GM18505 (cell line): ENCODE results near the gene TEAD1.

Source experiments
- ATAC-seq: cut with Tn5 transposase; IDR thresholded peaks from one replicate; pipeline ENCODE4 v1.9.1; 2021; ENCODE audit not compliant: unreplicated experiment
- POLR2A ChIP-seq: IDR thresholded peaks from 4 replicates; pipeline ENCODE4 v1.6.1; 2011; ENCODE audit warnings: borderline replicate concordance; ENCODE audit not compliant: insufficient read depth, insufficient read length; ENCODE audit errors: extremely low read depth

Gene TEAD1

DNA sequence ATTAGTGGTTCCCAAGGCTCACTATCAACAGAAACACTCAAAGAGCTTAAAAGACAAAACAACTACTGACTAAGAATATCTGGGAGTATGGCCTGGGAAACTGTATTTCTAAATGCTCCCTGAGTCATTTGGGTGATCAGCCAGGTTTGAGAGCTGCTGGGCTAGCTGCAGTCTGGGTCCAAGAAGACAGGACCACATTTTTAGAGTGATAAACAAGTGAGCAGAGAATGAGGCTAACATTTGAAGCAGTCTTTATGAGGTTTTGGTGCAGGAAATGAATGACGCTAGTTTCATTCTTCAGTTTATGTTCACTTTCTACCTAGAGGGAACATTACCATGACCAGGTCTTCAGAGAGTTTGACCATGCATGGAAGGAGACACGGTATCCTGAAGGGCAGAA lies 97.7 kb downstream of the TEAD1 start:
- no peak for TF ChIP-seq POLR2A
- no peak for ATAC-seq

DNA sequence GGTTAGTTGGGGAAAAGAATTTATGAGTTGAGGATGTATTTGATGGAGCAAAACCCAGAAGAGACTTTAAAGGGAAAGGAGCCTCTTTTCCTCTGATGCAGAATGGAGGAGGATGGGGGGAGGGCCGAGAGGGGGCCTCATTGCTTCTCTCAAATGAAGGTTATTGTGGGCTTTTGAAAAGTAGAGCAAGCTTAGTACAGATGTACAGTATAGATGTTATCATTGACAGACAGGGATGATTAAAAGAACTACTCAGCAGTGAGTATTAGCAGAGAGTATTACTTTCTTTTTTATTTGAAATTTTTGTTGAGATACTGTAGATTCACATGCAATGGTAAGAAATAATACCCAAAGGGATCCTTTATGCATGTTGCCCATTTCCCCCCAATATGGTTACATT lies 98.1 kb downstream of the TEAD1 start:
- TF ChIP-seq POLR2A, result no peak
- no peak for ATAC-seq

DNA sequence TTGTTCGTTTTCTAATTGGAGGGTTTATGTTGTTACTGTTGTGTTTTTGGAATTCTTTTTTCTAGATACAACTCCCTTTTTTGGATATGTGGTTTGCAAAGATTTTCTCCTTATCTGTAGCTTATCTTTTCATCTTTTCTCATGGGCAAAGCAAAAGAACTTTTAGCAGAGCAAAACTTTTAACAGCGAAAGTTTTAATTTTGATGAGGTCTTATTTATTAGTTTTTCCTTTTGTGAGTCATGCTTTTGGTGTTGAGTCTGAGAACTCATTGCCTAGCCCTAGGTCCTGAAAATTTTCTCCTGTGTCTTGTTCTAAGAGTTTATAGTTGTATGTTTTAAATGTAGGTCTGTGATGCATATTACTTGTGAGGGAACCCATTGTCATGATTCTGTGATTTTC lies 99.4 kb downstream of the TEAD1 start:
- TF ChIP-seq POLR2A, result no peak
- no peak for ATAC-seq

DNA sequence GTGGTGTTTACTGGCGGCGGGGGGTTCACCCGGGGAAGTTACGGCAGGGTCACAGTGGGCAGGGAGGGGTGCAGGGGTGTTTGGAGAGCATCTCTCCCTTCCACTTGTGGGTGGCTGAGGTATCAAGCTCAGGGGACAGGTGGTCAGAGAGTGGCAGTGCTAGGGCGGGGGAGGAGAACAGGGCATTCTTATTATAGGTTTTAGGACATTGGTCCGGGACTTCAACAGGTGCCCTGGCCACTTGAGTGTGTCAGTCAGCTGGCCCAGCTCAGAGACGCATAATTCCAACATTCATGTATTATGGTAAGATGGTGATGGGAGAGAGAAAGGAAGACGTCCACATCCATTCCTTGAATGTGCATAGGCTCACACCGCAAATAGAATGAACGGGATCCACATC lies 101.7 kb downstream of the TEAD1 start:
- ATAC-seq, result no peak

DNA sequence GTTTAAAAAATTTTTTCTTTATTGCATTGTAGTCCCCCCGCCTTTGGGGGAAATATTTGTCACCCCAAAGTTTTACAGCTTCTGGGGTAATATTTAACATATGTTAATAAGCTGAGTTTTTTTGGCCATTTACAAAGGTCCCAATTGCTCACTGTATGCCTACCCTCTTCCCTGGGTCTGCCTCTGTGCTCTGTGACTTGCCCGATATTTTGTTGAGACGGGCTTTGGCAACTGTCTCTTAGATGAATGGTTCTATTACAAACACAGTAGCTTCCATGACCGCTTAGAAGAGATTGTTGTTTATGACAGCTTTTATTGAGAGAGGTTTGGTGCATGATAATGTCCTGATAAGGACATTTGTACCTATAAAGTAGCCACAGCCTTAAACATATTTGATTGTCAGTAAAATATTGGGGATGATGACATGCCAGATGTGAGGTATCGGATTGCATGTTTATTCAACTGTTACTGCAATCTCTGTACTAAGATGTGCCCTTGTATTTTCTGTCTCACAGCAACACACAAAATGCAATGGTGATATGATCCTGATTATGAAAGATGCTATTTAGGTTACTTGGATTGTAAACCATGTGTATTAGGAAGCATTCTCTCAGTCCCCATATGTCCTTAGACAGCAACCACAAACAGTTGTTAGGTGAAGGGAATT lies 103.1 kb downstream of the TEAD1 start:
- TF ChIP-seq POLR2A, result no peak
- no peak for ATAC-seq

More for the DNA sequence above, 101.7 kb downstream of the TEAD1 start:
- TF ChIP-seq POLR2A, result no peak

DNA sequence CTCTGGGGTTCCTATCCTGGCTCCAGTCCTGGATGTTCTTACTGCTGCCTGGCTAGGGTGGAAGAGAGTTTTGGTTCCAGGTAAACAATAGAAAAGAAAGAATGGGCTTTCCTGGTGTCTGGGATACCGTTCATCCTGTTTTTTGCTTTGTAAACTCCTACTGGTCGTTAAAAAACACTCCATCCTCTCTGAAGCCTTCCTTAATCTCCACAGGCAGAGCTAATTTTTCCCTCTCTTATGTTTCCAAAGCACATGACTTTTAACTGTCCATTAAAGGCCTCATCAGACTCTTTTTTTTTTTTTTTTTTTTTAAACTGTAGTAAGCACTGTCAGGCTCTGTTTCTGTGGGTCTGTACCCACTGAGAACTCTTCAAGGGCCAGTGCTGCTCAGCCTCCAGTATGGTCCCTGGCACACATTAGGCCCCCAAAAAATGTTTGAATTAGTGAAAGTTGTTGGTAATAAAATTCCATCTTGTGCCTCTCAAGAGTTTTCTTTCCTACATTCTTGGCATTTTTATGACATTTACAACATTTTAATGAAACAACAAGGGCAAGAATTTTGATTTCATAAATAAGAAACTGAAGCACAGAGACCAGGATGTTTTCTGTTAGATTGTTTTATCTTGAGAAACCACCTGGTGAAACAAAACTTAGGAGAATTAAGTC lies 104.2 kb downstream of the TEAD1 start:
- no peak for ATAC-seq
- no peak for TF ChIP-seq POLR2A

GRCh38 chr11:12783765-12784164 lies 109.5 kb downstream of the TEAD1 start:
- TF ChIP-seq POLR2A, result no peak
- no peak for ATAC-seq

GRCh38 chr11:12784445-12784844 lies 110.2 kb downstream of the TEAD1 start:
- TF ChIP-seq POLR2A, result no peak
- ATAC-seq, result no peak

DNA sequence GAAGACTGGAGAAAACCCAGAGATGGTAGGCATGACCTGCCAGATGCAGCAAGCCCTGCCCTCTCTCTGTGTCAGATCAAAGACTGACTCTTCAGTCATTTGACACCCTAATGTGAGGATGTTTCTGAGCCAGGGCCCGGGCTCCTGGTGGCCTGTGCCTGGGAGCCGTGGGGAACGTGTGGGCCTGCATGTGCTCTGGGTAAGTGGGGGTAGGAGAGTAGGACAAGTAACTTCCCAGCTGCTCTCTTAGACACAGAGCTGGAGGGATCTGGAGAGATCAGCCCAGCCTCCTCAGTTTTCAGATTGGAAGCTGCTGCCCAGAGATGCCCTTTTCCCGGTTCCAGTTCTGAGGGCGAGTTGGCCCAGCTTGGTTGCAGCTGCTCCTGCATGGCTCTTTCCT lies 110.8 kb downstream of the TEAD1 start:
- no peak for ATAC-seq
- no peak for TF ChIP-seq POLR2A

- no peak for ATAC-seq
- no peak for TF ChIP-seq POLR2A
These were observed 111.7 kb downstream of the TEAD1 start for GRCh38 chr11:12785901-12786300.

- no peak for ATAC-seq
- no peak for TF ChIP-seq POLR2A
These were observed 112.2 kb downstream of the TEAD1 start for GRCh38 chr11:12786450-12786849.

GRCh38 chr11:12786891-12787290 lies 112.7 kb downstream of the TEAD1 start:
- ATAC-seq, result no peak
- no peak for TF ChIP-seq POLR2A

DNA sequence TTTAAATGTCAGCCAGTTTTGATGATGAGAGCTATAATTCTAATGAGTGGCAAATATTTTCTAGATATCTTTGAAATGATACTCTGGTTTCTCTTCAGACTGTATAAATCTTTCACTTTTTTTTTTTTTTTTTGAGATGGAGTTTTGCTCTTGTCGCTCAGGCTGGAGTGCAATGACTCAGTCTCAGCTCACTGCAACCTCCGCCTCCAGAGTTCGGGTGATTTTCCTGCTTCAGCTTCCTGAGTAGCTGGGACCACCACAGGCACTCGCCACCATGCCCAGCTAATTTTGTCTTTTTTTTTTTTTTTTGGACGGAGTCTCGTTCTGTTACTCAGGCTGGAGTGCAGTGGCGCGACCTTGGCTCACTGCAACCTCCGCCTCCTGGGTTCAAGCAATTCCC lies 113.6 kb downstream of the TEAD1 start:
- TF ChIP-seq POLR2A, result no peak

DNA sequence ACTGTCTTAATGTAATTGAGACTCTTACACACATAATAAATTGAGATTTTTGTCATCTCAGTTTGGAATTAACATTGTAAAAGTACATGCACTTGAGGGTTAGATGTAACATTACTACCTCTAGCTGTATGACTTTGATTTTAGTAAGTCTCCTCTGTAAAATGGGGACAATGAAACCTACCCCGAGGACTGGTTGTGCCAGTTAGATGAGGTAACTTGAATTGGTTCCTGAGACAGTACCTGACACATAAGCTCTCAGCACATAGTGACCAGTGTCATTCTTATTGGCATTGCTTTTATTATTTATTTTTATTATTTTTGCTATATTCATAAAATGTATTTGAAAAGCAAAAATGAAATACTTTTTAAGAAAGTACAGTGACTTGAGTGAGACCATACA lies 114.8 kb downstream of the TEAD1 start:
- no peak for TF ChIP-seq POLR2A
- ATAC-seq, result no peak

More for the DNA sequence above, 113.6 kb downstream of the TEAD1 start:
- no peak for ATAC-seq
